GM12878 (cell line): ENCODE measurements around the gene TTC39C. TPM values are rescaled to one million over a fixed set of nuclear protein-coding genes. Genes with fewer than 3 reads are reported as not detected.

ENCODE experiments used
- ATAC-seq: fragments of 200-7000 bp; cut with Tn5 transposase; 3 replicates; pipeline ENCODE4 v1.9.1; 2020; ENCODE audit warnings: mild to moderate bottlenecking, moderate library complexity
- BruUV-seq: library from RNA; stranded (reverse); fragments of 400-500 nt; replicated peaks from 2 replicates; lab custom pipeline; 2021; lab: Mats Ljungman, UMichigan
- CTCF ChIA-PET: fragments of 300-600 bp; sonication (Branson Sonifier 250); formaldehyde crosslinking; extraction: SDS; loops from one replicate; lab custom pipeline; 2021; ENCODE audit warnings: inconsistent platforms; lab: Yijun Ruan, JAX
- POLR2A ChIA-PET: fragments of 350-600 bp; formaldehyde crosslinking; extraction: SDS; loops from one replicate; lab custom pipeline; 2021; ENCODE audit warnings: inconsistent platforms; lab: Charles Lee
- RAD21 ChIA-PET: fragments of 300-600 bp; sonication (Branson Sonifier 250); formaldehyde crosslinking; loops from one replicate; lab custom pipeline; 2023; ENCODE audit warnings: antibody characterized with exemption; ENCODE audit not compliant: unreplicated experiment; lab: Charles Lee
- SMC1A ChIA-PET: fragments of 300-600 bp; sonication (Branson Sonifier 250); formaldehyde crosslinking; loops from one replicate; lab custom pipeline; 2023; ENCODE audit not compliant: unreplicated experiment, uncharacterized antibody; lab: Charles Lee
- DNase-seq: peaks from one replicate; pipeline ENCODE4 v3.0.0-alpha.2; 2011; ENCODE audit warnings: low read depth, low spot score
- FAIRE-seq: peaks from 3 replicates; lab custom pipeline; 2011; peaks lifted over from hg19 to GRCh38; lab: Jason Lieb, UNC
- H2AFZ ChIP-seq: 2 replicates; pipeline ENCODE4 v1.6.0; 2011; ENCODE audit warnings: low read depth, low read length, control low read depth; ENCODE audit not compliant: control insufficient read depth
- H3K27ac ChIP-seq: 2 replicates; pipeline ENCODE4 v1.5.1; 2011; ENCODE audit warnings: control low read depth; ENCODE audit not compliant: control insufficient read depth, insufficient read depth
- H3K27me3 ChIP-seq, 2 experiments: replicated peaks in 1 of 2; 2 replicates each; pipeline versions ENCODE4 v1.6.0 to v1.6.1; 2011; ENCODE audit warnings: low read length in 1 of 2; ENCODE audit not compliant: control insufficient read depth in 2 of 2, insufficient read depth in 2 of 2
- H3K36me3 ChIP-seq, 2 experiments: 2 replicates each; pipeline ENCODE4 v1.5.1; 2011; ENCODE audit warnings: low read length in 1 of 2; ENCODE audit not compliant: control insufficient read depth in 2 of 2, insufficient read depth in 2 of 2
- H3K4me1 ChIP-seq: 2 replicates; pipeline ENCODE4 v1.6.1; 2011; ENCODE audit warnings: mild to moderate bottlenecking, low read length, moderate library complexity, mixed read lengths; ENCODE audit not compliant: control insufficient read depth, insufficient read depth
- H3K4me2 ChIP-seq: 2 replicates; pipeline ENCODE4 v1.6.0; 2011; ENCODE audit warnings: control low read depth; ENCODE audit not compliant: control insufficient read depth, insufficient read depth
- H3K4me3 ChIP-seq: fragments of 200-600 bp; sonication (generic); 2 replicates; pipeline ENCODE4 v1.5.1; 2016
- H3K79me2 ChIP-seq: 2 replicates; pipeline ENCODE4 v1.6.0; 2011; ENCODE audit warnings: low read length; ENCODE audit not compliant: control insufficient read depth, insufficient read depth
- H3K9ac ChIP-seq: 2 replicates; pipeline ENCODE4 v1.8.0; 2011; ENCODE audit warnings: low read length, control low read depth, mixed read lengths; ENCODE audit not compliant: control insufficient read depth, insufficient read depth
- H3K9me3 ChIP-seq: replicated peaks from 3 replicates; pipeline ENCODE4 v1.5.1; 2011; ENCODE audit warnings: mild to moderate bottlenecking, low read length; ENCODE audit not compliant: control insufficient read depth, insufficient read depth
- H4K20me1 ChIP-seq: 2 replicates; pipeline ENCODE4 v1.6.0; 2011; ENCODE audit not compliant: control insufficient read depth, insufficient read depth
- BACH1 ChIP-seq: fragments of 450-650 bp; IDR thresholded peaks from 2 replicates; pipeline ENCODE4 v1.6.1; 2017; ENCODE audit warnings: mild to moderate bottlenecking, borderline replicate concordance
- BHLHE40 ChIP-seq, 2 experiments: fragments of 450-650 bp in 1 of 2; IDR thresholded peaks; 2 replicates each; pipeline ENCODE4 v1.6.1; 2011 to 2017; ENCODE audit warnings: low read depth in 2 of 2, borderline replicate concordance in 1 of 2, improper control_type of control experiment in 1 of 2, low read length in 1 of 2, mild to moderate bottlenecking in 1 of 2
- HDAC2 ChIP-seq: fragments of 200-600 bp; sonication (generic); IDR thresholded peaks from 2 replicates; pipeline ENCODE4 v1.6.1; 2017
- KDM1A ChIP-seq: fragments of 200-600 bp; sonication (generic); IDR thresholded peaks from 2 replicates; pipeline ENCODE4 v1.6.1; 2016; ENCODE audit warnings: borderline replicate concordance
- ZNF207 ChIP-seq: fragments of 450-650 bp; IDR thresholded peaks from 2 replicates; pipeline ENCODE4 v1.6.1; 2014; ENCODE audit warnings: antibody characterized with exemption, mild to moderate bottlenecking, borderline replicate concordance
- ZNF274 ChIP-seq: IDR thresholded peaks from one replicate; pipeline ENCODE4 v1.8.0; 2011; ENCODE audit not compliant: insufficient read length, insufficient read depth
- ZNF622 ChIP-seq: fragments of 450-650 bp; IDR thresholded peaks from 2 replicates; pipeline ENCODE4 v1.6.1; 2017; ENCODE audit warnings: mild to moderate bottlenecking, inconsistent platforms
- WGBS: methylation state at CpG from one replicate; pipeline ENCODE4 v1.1.6; 2016; ENCODE audit warnings: low lambda C conversion rate; ENCODE audit not compliant: insufficient replicate concordance, insufficient coverage; ENCODE audit errors: missing lambda C conversion rate; 5-methylcytosine and 5-hydroxymethylcytosine counted together
- in situ Hi-C: fragments of 300-500 bp; cut with MboI; formaldehyde crosslinking; loops from 9 replicates; pipeline ENCODE4 v1.14.3; 2018; ENCODE audit warnings: mixed read lengths
- intact Hi-C: fragments of 100-400 bp; cut with micrococcal nuclease; formaldehyde crosslinking; loops from one replicate; pipeline ENCODE4 v1.14.2; 2022; ENCODE audit not compliant: unreplicated experiment
- polyA plus RNA-seq, 11 experiments: library from polyadenylated mRNA; depleted of rRNA in 4 of 11; unstranded in 6 of 11; stranded (reverse) in 5 of 11; fragments of >200 nt; fragmentation: Nextera tagmentation in 4 of 11; fragmentation: Illumina TruSeq in 1 of 11; extraction: Ambion mirVana in 4 of 11; extraction: Trizol in 1 of 11; gene quantifications; 1 replicate in 1 of 11; 2 replicates in 10 of 11; pipeline versions ENCODE4 v1.2.1 to v1.2.3, GENCODE V29; 2011 to 2016; ENCODE audit warnings: inconsistent platforms in 2 of 11, missing spikeins in 2 of 11, low read depth in 1 of 11
- total RNA-seq, 4 experiments: library from RNA; depleted of rRNA in 3 of 4; stranded (reverse); fragments of >200 nt in 3 of 4; fragmentation: Illumina TruSeq in 1 of 4; extraction: Trizol in 1 of 4; gene quantifications; 2 replicates each; pipeline versions ENCODE4 v1.2.1 to v1.2.3, GENCODE V29; 2013 to 2021

Gene TTC39C
- total and polyA plus RNA-seq, 10 of the 15 experiments (the other 5 are each of a cell fraction or from before 2014, with no cell fraction given): 21.1 to 91.0 (median 64.8) TPM

DNA sequence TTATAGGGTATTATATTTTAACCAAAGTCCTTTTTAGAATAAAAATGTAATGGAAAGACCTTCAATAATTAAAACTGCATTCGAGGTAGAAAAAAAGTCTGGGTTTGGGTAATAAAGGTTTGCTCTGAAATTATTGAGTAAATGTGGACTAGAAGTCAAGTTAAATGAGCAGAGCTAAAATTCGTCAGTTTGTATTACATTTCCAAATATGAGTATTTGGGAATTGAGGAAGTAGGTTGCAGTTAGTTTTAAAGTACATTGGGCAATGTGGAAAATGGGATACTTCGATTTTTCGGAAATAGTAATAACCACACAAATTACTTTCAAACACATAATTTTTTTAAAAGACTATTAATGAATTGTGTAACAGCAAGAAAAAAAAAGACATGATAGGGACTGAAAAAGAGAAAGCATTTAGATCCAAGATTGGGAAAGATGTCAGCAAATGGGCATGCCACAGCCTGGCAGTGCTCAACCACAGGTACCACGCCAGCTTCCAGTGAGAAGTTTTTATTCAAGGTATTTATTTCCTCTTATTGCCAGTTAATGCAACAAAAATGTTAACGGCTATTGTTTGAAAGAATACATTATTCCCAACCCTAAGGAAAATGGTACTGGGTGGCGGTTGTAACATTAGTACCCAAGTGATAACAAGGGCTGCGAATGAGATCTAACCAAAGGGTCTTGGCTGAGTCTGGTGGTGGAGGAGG is 50.0 kb downstream of the TTC39C start (continued):
- TF ChIP-seq KDM1A: no peak
- TF ChIP-seq ZNF622: no peak
- TF ChIP-seq ZNF274: no peak

DNA sequence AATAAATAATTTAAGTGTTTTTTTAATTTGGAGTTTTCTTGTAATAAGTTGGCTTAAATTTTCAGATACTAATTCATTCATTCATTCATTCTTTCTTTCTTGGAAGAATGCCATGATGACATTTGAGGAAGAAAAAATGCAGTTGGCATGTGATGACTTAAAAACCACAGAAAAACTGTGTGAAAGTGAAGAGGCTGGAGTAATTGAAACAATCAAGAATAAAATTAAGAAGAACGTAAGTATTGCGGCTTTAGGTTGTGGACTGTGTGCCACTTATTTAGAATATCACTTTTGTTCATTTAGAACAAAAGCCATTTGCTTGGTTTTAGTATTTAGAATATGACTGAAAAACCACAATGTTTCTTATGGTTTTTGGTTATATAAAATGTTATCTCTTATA is 51.4 kb downstream of the TTC39C start:
- Histone ChIP-seq H3K9me3 (no peaks in the 10 kb centered on the region), H3K4me2 (no peak overlapping the region), H3K4me1 (no peaks in the 10 kb centered on the region), H3K27me3 (no peaks in the 10 kb centered on the region), H3K36me3 (peaks cover 6 to 7% of the 10 kb centered on the region in 2 experiments; a peak in 3 of 4 replicates), H3K79me2 (peaks cover 11% of the 10 kb centered on the region), H3K27ac (no peak overlapping the region), H3K9ac (no peak overlapping the region), H4K20me1 (no peaks in the 10 kb centered on the region), H3K4me3 (no peak overlapping the region), H2AFZ (no peak overlapping the region)
- ChIA-PET RAD21 (no interaction called here), SMC1A (interaction anchor here (0.6 to 0.8 kb wide), 2 partner anchors 10 to 137 kb away, joined by 3 read pairs; no protein-coding TSS in a partner anchor), CTCF (no interaction called here), POLR2A (no interaction called here)
- no TSS peak for BruUV-seq
- FAIRE-seq (no peak), ATAC-seq (no peak), DNase-seq (no peak)
- in situ Hi-C loops (no loop called here), intact Hi-C loops (no loop called here)
- WGBS: 97% methylated on average over 2 of the region's 2 CpGs
- TF ChIP-seq HDAC2 (no peak), BACH1 (no peak), BHLHE40 (IDR thresholded peaks at IDR 0.05; ENCODE audit: borderline replicate concordance in 1 of 2, low read depth in 2 of 2, low read length in 1 of 2) (no peak), ZNF207 (no peak)
